ENCODE results near the gene RNF167. TPM values are rescaled to one million over a fixed set of nuclear protein-coding genes. Genes with fewer than 3 reads are reported as not detected.
A peak's percentile ranks its signal among the peaks of the same experiment; 100 is the strongest.

The RNF167 gene
- total and polyA plus RNA-seq, 2 experiments from 2014 or later, result 19.8 to 36.6 TPM

DNA sequence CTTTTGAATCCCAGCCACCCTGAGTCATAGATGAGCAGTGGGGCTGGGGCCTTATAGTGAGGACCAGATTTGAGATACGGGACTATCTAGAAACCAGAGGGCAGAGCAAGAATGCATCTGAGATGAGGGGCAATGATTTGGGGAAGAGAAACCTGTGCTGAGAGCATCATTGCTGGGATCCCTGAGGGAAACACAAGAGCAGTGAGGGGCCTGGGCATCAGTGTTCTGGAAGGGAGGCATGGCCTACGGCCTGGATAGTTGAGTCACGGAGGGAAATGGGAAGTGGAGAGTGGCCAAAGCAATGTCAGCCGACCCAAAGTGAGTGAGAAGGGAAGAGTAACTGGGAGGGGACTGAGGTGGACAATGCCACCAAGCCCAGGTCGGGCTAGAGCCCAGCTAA lies 42.2 kb downstream of the RNF167 start:
- Histone ChIP-seq H3K36me3 (ENCODE audit: low read depth) (peaks cover 25% of the 10 kb centered on the region), H3K9ac (no peak overlapping the region), H3K4me2 (ENCODE audit: unreplicated experiment) (no peak overlapping the region), H3K9me2 (ENCODE audit: insufficient read depth) (no peaks in the 10 kb centered on the region), H3K9me3 (ENCODE audit: low read depth) (no peaks in the 10 kb centered on the region), H3K27ac (no peak overlapping the region), H3F3A (ENCODE audit: insufficient read depth) (no peaks in the 10 kb centered on the region; the same call in 1 of the 2 replicates), H3K79me2 (ENCODE audit: insufficient read depth) (peaks cover 21% of the 10 kb centered on the region), H3K4me1 (ENCODE audit: insufficient read depth) (no peaks in the 10 kb centered on the region; the same call in 1 of the 2 replicates), H4K20me1 (ENCODE audit: insufficient read depth) (no peaks in the 10 kb centered on the region), H2AFZ (no peak overlapping the region), H3K4me3 (no peak overlapping the region), H3K27me3 (replicated peaks; ENCODE audit: insufficient read depth) (no peaks in the 10 kb centered on the region)
- in situ Hi-C loops (cut with MboI), result no loop called here
- WGBS, 2 experiments (ENCODE audit: low coverage in 1 of 2, low lambda C conversion rate in 2 of 2, missing lambda C conversion rate in 2 of 2), result 36 to 43% methylated on average over 5 of the region's 5 CpGs
- TF ChIP-seq EZH2 (IDR thresholded peaks at IDR 0.05; ENCODE audit: insufficient read depth, poor library complexity, severe bottlenecking) (no peak), EZH2phosphoT487 (IDR thresholded peaks at IDR 0.05; ENCODE audit: insufficient read depth, low read depth) (no peak)
- peak; percentile 30 for DNase-seq

DNA sequence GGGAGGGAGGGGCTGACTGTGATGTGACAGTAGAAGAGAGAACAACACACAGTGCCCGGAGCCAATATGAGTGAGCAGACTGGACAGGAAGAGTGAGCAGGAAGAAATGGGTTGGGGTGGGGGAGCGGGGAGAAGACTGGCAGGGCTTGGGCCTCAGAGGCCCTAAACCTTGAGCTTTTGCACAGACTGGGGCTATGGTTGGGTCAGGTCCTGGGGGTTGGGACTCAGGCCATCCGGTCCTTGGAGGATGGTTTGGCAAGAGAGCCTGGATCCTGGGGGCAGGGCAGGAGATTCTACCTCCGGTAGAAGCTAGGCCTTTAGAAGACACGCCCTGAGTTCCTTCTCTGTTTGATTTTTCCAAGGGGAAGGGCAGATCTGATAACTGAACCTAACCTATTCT lies 46.3 kb downstream of the RNF167 start:
- Histone ChIP-seq H3K9me2 (ENCODE audit: insufficient read depth) (no peaks in the 10 kb centered on the region), H3K4me2 (ENCODE audit: unreplicated experiment) (peak overlapping the region; percentile 87), H3K9me3 (ENCODE audit: low read depth) (no peaks in the 10 kb centered on the region), H3K27ac (peak overlapping the region; percentile 51; the same call in 1 of the 2 replicates), H3K36me3 (ENCODE audit: low read depth) (no peaks in the 10 kb centered on the region), H3K79me2 (ENCODE audit: insufficient read depth) (peaks cover 38% of the 10 kb centered on the region), H3K9ac (peak overlapping the region; percentile 83), H4K20me1 (ENCODE audit: insufficient read depth) (no peaks in the 10 kb centered on the region), H2AFZ (peak overlapping the region; percentile 88), H3K4me1 (ENCODE audit: insufficient read depth) (peaks cover 9% of the 10 kb centered on the region), H3K27me3 (replicated peaks; ENCODE audit: insufficient read depth) (no peaks in the 10 kb centered on the region), H3K4me3 (peak overlapping the region; percentile 81), H3F3A (ENCODE audit: insufficient read depth) (no peaks in the 10 kb centered on the region; the same call in 1 of the 2 replicates)
- in situ Hi-C loops (cut with MboI), result no loop called here
- peak; percentile 37 for DNase-seq
- 33 to 43% methylated on average over 5 of the region's 5 CpGs for WGBS, 2 experiments (ENCODE audit: low coverage in 1 of 2, low lambda C conversion rate in 2 of 2, missing lambda C conversion rate in 2 of 2)
- no peak for TF ChIP-seq EZH2 (IDR thresholded peaks at IDR 0.05; ENCODE audit: insufficient read depth, poor library complexity, severe bottlenecking)
- TF ChIP-seq EZH2phosphoT487 (IDR thresholded peaks at IDR 0.05; ENCODE audit: insufficient read depth, low read depth), result no peak

DNA sequence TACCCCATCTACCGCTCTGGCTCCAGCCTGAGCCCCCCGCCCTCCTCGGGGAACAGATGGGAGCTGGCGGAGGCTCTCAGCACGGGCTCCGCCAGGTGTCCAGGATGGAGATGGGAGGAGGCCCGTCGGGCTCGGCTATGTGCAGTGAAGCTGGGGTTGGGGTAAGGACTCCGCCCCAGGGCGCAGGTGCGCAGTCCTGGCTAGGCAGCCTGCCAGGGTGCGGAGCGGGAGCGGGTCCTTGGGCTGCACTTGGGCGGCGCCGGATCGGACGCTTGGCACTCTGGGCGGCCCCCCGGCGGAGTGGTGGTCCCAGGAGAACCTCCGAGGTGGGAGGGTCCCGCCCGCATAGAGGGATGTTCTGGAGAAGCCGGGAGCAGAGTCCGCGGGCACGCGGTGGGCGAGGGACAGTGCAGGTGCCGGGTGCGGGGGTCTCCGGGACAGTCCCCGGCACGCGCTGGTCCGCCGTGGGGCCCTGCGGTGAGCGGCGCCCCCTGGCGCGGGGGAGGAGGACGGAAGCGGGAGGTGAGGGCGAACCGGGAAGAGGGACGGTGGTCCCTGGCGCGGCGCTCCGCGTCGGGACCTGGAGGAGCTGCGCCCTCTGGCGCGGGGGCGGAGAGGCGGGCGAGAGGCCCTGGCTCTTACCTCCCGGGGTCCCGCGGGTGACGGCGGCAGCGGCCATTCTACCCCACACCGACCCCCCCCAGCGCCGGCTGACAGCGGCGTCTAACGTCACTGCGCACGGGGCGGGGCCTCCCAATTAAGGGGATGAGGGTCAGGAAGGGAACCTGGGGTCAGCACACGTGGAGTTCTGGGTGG lies 47.1 kb downstream of the RNF167 start, which contains the start of gene CAMTA2:
Gene CAMTA2 (minus strand): TSS at position 725 of the 816 bp plus-strand sequence. CDS start 1,453 bp downstream, outside the sequence.
- Histone ChIP-seq H3K9me2 (ENCODE audit: insufficient read depth) (no peaks in the 10 kb centered on the region), H3K27ac (peak within 1 kb of the TSS; percentile 51), H4K20me1 (ENCODE audit: insufficient read depth) (no peaks in the 10 kb centered on the region), H3K36me3 (ENCODE audit: low read depth) (no peaks in the 10 kb centered on the region), H3K79me2 (ENCODE audit: insufficient read depth) (peaks cover 38% of the 10 kb centered on the region), H3F3A (ENCODE audit: insufficient read depth) (peaks cover 5% of the 10 kb centered on the region; the same call in 1 of the 2 replicates), H3K4me2 (ENCODE audit: unreplicated experiment) (peak within 1 kb of the TSS; percentile 87), H3K4me1 (ENCODE audit: insufficient read depth) (peaks cover 9% of the 10 kb centered on the region), H3K9ac (peak within 1 kb of the TSS; percentile 83), H3K9me3 (ENCODE audit: low read depth) (no peaks in the 10 kb centered on the region), H3K27me3 (replicated peaks; ENCODE audit: insufficient read depth) (no peaks in the 10 kb centered on the region), H2AFZ (peak within 1 kb of the TSS; percentile 88), H3K4me3 (peak within 1 kb of the TSS; percentile 81)
- 1 to 2% methylated on average over 54 to 75 of the region's 78 CpGs for WGBS, 2 experiments (ENCODE audit: low coverage in 1 of 2, low lambda C conversion rate in 2 of 2, missing lambda C conversion rate in 2 of 2)
- in situ Hi-C loops (cut with MboI), result no loop called here
- TF ChIP-seq EZH2phosphoT487 (IDR thresholded peaks at IDR 0.05; ENCODE audit: insufficient read depth, low read depth) (no peak), EZH2 (IDR thresholded peaks at IDR 0.05; ENCODE audit: insufficient read depth, poor library complexity, severe bottlenecking) (no peak)
- DNase-seq, result peak; percentile 80

DNA sequence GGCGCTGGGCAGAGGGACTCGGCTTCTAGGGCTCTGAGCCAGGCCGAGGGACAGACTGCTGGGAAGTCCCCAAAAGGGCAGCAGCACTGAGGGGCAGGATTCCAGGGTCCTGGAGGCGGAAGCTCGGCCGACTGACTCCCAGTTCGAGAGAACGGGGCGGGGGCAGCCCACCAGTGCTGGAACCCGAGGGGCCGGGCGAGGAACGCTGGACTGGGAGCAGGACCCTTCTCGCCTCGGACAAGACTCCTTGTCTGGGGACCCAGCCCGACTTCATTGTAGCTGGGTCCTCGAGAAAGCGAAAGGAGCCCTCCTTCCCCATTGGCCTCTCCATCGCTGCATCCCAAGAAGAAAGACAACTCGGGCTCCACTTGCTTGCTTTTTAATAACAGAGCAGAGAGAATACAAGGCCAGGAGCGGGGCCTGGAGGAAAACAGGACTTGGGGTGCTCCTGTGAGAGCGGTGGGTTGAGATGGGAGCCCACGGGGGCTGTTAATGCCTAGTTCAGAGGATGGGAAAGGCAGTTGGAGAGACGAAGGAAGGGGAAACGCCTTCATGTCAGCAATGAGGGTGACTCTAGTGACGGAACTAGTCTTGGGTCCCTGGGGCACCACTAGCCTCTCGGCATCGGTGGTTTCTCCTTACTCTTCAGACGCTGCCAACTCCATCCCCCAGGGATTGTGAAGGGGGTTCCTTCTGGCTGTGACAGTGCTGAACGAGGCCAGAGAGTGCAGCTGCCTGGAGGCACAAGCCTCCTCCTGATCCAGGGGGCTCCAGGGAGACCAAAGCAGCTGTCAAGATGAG lies 47.9 kb downstream of the RNF167 start:
- DNase-seq, result peak; percentile 50
- peak overlapping the region; percentile 51 for H3K27ac ChIP-seq
- H3K4me1 ChIP-seq (ENCODE audit: insufficient read depth), result peaks cover 9% of the 10 kb centered on the region
- WGBS, 2 experiments (ENCODE audit: low coverage in 1 of 2, low lambda C conversion rate in 2 of 2, missing lambda C conversion rate in 2 of 2), result 1 to 2% methylated on average over 27 to 30 of the region's 30 CpGs
- H3K9me3 ChIP-seq (ENCODE audit: low read depth), result no peaks in the 10 kb centered on the region
- H3K9ac ChIP-seq, result peak overlapping the region; percentile 83
- in situ Hi-C loops (cut with MboI), result no loop called here
- H3K79me2 ChIP-seq (ENCODE audit: insufficient read depth), result peaks cover 38% of the 10 kb centered on the region
- H3K36me3 ChIP-seq (ENCODE audit: low read depth), result no peaks in the 10 kb centered on the region
- peaks cover 6% of the 10 kb centered on the region; the same call in 1 of the 2 replicates for H3F3A ChIP-seq (ENCODE audit: insufficient read depth)
- peak overlapping the region; percentile 81 for H3K4me3 ChIP-seq
- no peaks in the 10 kb centered on the region for H3K9me2 ChIP-seq (ENCODE audit: insufficient read depth)
- no peaks in the 10 kb centered on the region for H3K27me3 ChIP-seq (replicated peaks; ENCODE audit: insufficient read depth)
- peak overlapping the region; percentile 87 for H3K4me2 ChIP-seq (ENCODE audit: unreplicated experiment)
- H2AFZ ChIP-seq, result peak overlapping the region; percentile 88
- TF ChIP-seq EZH2phosphoT487 (IDR thresholded peaks at IDR 0.05; ENCODE audit: insufficient read depth, low read depth), result no peak
- no peak for TF ChIP-seq EZH2 (IDR thresholded peaks at IDR 0.05; ENCODE audit: insufficient read depth, poor library complexity, severe bottlenecking)
- no peaks in the 10 kb centered on the region for H4K20me1 ChIP-seq (ENCODE audit: insufficient read depth)
